PC-9 (cell line): ENCODE data around the gene TENM4. TPM values are rescaled to one million over a fixed set of nuclear protein-coding genes. Genes with fewer than 3 reads are reported as not detected.

Experiments used
- BruUV-seq: library from RNA; stranded (reverse); fragments of 400-500 nt; replicated peaks from 2 replicates; lab custom pipeline; 2021; lab: Mats Ljungman, UMichigan
- CTCF ChIA-PET: fragments of 300-600 bp; sonication (Branson Sonifier 250); formaldehyde crosslinking; loops from one replicate; lab custom pipeline; 2022; ENCODE audit warnings: antibody characterized with exemption; lab: Charles Lee
- POLR2A ChIA-PET: fragments of 300-600 bp; sonication (Branson Sonifier 250); formaldehyde crosslinking; loops from one replicate; lab custom pipeline; 2022; ENCODE audit warnings: antibody characterized with exemption; ENCODE audit not compliant: unreplicated experiment; lab: Charles Lee
- DNase-seq, 2 experiments: peaks; one replicate each; pipeline versions ENCODE4 v3.0.0 to v3.0.0-alpha.2; 2015 to 2022; ENCODE audit warnings: mixed read lengths in 1 of 2
- H2AFZ ChIP-seq: fragments of 200-600 bp; sonication (generic); 2 replicates; pipeline ENCODE4 v1.8.1; 2017; ENCODE audit warnings: antibody characterized with exemption
- H3F3A ChIP-seq: fragments of 200-600 bp; sonication (generic); 2 replicates; pipeline ENCODE4 v1.8.1; 2017; ENCODE audit warnings: antibody characterized with exemption, mild to moderate bottlenecking, low read depth; ENCODE audit not compliant: insufficient read depth
- H3K27ac ChIP-seq: fragments of 200-600 bp; sonication (generic); 2 replicates; pipeline ENCODE4 v1.6.1; 2016; ENCODE audit warnings: mixed run types
- H3K27me3 ChIP-seq: fragments of 200-600 bp; sonication (generic); 2 replicates; pipeline ENCODE4 v1.6.1; 2016; ENCODE audit warnings: low read depth, mixed run types; ENCODE audit not compliant: insufficient read depth
- H3K36me3 ChIP-seq: fragments of 200-600 bp; sonication (generic); 2 replicates; pipeline ENCODE4 v1.6.1; 2016; ENCODE audit warnings: low read depth, mixed run types
- H3K4me1 ChIP-seq: fragments of 200-600 bp; sonication (generic); replicated peaks from 2 replicates; pipeline ENCODE4 v1.6.1; 2016; ENCODE audit warnings: mixed run types; ENCODE audit not compliant: insufficient read depth
- H3K4me2 ChIP-seq: fragments of 200-600 bp; sonication (generic); 2 replicates; pipeline ENCODE4 v1.6.1; 2017; ENCODE audit warnings: mixed run types
- H3K4me3 ChIP-seq: fragments of 200-600 bp; sonication (generic); 2 replicates; pipeline ENCODE4 v1.6.1; 2016; ENCODE audit warnings: mixed run types
- H3K79me2 ChIP-seq: fragments of 200-600 bp; sonication (generic); 2 replicates; pipeline ENCODE4 v1.6.1; 2017; ENCODE audit warnings: low read depth, mixed run types
- H3K9me2 ChIP-seq: fragments of 200-600 bp; sonication (generic); 2 replicates; pipeline ENCODE4 v1.8.1; 2017; ENCODE audit warnings: mild to moderate bottlenecking; ENCODE audit not compliant: insufficient read depth
- H3K9me3 ChIP-seq: fragments of 200-600 bp; sonication (generic); 2 replicates; pipeline ENCODE4 v1.8.1; 2016; ENCODE audit warnings: low read depth; ENCODE audit not compliant: insufficient read depth
- H4K20me1 ChIP-seq: fragments of 200-600 bp; sonication (generic); 2 replicates; pipeline ENCODE4 v1.8.1; 2017; ENCODE audit not compliant: insufficient read depth
- CTCF ChIP-seq: fragments of 200-600 bp; sonication (generic); conservative IDR thresholded peaks from 2 replicates; pipeline ENCODE4 v1.6.1; 2017; ENCODE audit warnings: mixed run types, antibody characterized with exemption, mild to moderate bottlenecking, moderate library complexity
- EZH2 ChIP-seq: fragments of 200-600 bp; sonication (generic); IDR thresholded peaks from 2 replicates; pipeline ENCODE4 v1.8.0; 2017; ENCODE audit warnings: antibody characterized with exemption, low read depth
- intact Hi-C: fragments of 100-400 bp; cut with micrococcal nuclease; formaldehyde crosslinking; loops from one replicate; pipeline ENCODE4 v1.10.0; 2022; ENCODE audit not compliant: unreplicated experiment
- total RNA-seq: library from RNA; stranded (reverse); gene quantifications from 2 replicates; pipeline ENCODE4 v1.2.3, GENCODE V29; 2021

TENM4 gene
- total RNA-seq, 1 experiment from 2014 or later = not detected

- no peak overlapping the region for H3K4me3 ChIP-seq
- POLR2A ChIA-PET = no interaction called here
- no peak overlapping the region for H3K27ac ChIP-seq
- no peaks in the 10 kb centered on the region for H3K79me2 ChIP-seq
- no peak overlapping the region for H2AFZ ChIP-seq
- TF ChIP-seq EZH2 = no peak
- no peak for TF ChIP-seq CTCF
- CTCF ChIA-PET = no interaction called here
- no TSS peak for BruUV-seq
- no peaks in the 10 kb centered on the region for H4K20me1 ChIP-seq
- no peaks in the 10 kb centered on the region for H3K36me3 ChIP-seq
- H3K9me2 ChIP-seq = no peaks in the 10 kb centered on the region
- peaks cover 57% of the 10 kb centered on the region for H3K27me3 ChIP-seq
- H3F3A ChIP-seq = no peaks in the 10 kb centered on the region
- DNase-seq = no peak
- H3K4me1 ChIP-seq = no peaks in the 10 kb centered on the region
- no peak overlapping the region for H3K4me2 ChIP-seq
- H3K9me3 ChIP-seq = no peaks in the 10 kb centered on the region
- intact Hi-C loops = loop anchor here (5.0 kb wide), 1 partner anchor 315 kb away; no protein-coding TSS in a partner anchor
These were observed 478.7 kb downstream of the TENM4 start for GRCh38 chr11:78961937-78962701.

- Histone ChIP-seq H3K36me3 (no peaks in the 10 kb centered on the region), H2AFZ (no peak overlapping the region), H4K20me1 (no peaks in the 10 kb centered on the region), H3K4me1 (no peaks in the 10 kb centered on the region), H3K4me3 (no peak overlapping the region), H3K9me2 (no peaks in the 10 kb centered on the region), H3K27me3 (peaks cover 56% of the 10 kb centered on the region), H3K4me2 (no peak overlapping the region), H3F3A (no peaks in the 10 kb centered on the region), H3K9me3 (no peaks in the 10 kb centered on the region), H3K27ac (no peak overlapping the region), H3K79me2 (no peaks in the 10 kb centered on the region)
- POLR2A ChIA-PET = interaction anchor here (0.7 kb wide), 1 partner anchor 1488 kb away, joined by 3 read pairs; no protein-coding TSS in a partner anchor
- TF ChIP-seq CTCF (peak; percentile 60), EZH2 (no peak)
- CTCF ChIA-PET = no interaction called here
- intact Hi-C loops = loop anchor here (5.0 kb wide), 1 partner anchor 314 kb away; no protein-coding TSS in a partner anchor
- peak in 1 of 2 experiments; percentile 59 for DNase-seq
- no TSS peak for BruUV-seq
These were observed 479.6 kb downstream of the TENM4 start for GRCh38 chr11:78961247-78961646.

GRCh38 chr11:78958444-78958843 is 482.4 kb downstream of the TENM4 start:
- no peak for TF ChIP-seq CTCF
- no peak for TF ChIP-seq EZH2
- ChIA-PET CTCF (no interaction called here), POLR2A (no interaction called here)
- Histone ChIP-seq H3F3A (no peaks in the 10 kb centered on the region), H3K9me2 (no peaks in the 10 kb centered on the region), H2AFZ (no peak overlapping the region), H3K36me3 (no peaks in the 10 kb centered on the region), H3K9me3 (no peaks in the 10 kb centered on the region), H3K27me3 (peaks cover 60% of the 10 kb centered on the region), H4K20me1 (no peaks in the 10 kb centered on the region), H3K27ac (no peak overlapping the region), H3K4me1 (no peaks in the 10 kb centered on the region), H3K79me2 (no peaks in the 10 kb centered on the region), H3K4me2 (no peak overlapping the region), H3K4me3 (no peak overlapping the region)
- no peak for DNase-seq
- intact Hi-C loops = no loop called here
- BruUV-seq = no TSS peak
